Loucy (cell line): Measurements from ENCODE around the gene CCDC93.

ENCODE experiments used
- H2AFZ ChIP-seq: fragments of 200-600 bp; sonication (generic); 2 replicates; pipeline ENCODE4 v1.6.0; 2016; ENCODE audit warnings: antibody characterized with exemption, mild to moderate bottlenecking, low read length, moderate library complexity
- H3F3A ChIP-seq: fragments of 200-600 bp; 2 replicates; pipeline ENCODE4 v1.6.0; 2016; ENCODE audit warnings: antibody characterized with exemption, low read depth, mild to moderate bottlenecking
- H3K27me3 ChIP-seq: fragments of 200-600 bp; sonication (generic); 2 replicates; pipeline ENCODE4 v1.6.1; 2014; ENCODE audit warnings: low read length, mild to moderate bottlenecking; ENCODE audit not compliant: insufficient read depth, poor library complexity, severe bottlenecking
- H3K36me3 ChIP-seq: fragments of 200-600 bp; sonication (generic); 2 replicates; pipeline ENCODE4 v1.6.1; 2016; ENCODE audit warnings: low read length; ENCODE audit not compliant: insufficient read depth
- H3K4me1 ChIP-seq: fragments of 200-600 bp; sonication (generic); 2 replicates; pipeline ENCODE4 v1.5.1; 2014; ENCODE audit warnings: low read length, mild to moderate bottlenecking; ENCODE audit not compliant: insufficient read depth, poor library complexity, severe bottlenecking
- H3K4me2 ChIP-seq: fragments of 200-600 bp; sonication (generic); 2 replicates; pipeline ENCODE4 v1.6.0; 2014; ENCODE audit warnings: antibody characterized with exemption, low read length, low read depth, mild to moderate bottlenecking; ENCODE audit not compliant: poor library complexity, severe bottlenecking
- H3K4me3 ChIP-seq: fragments of 200-600 bp; sonication (generic); 2 replicates; pipeline ENCODE4 v1.5.1; 2014; ENCODE audit warnings: low read length, mild to moderate bottlenecking, mixed read lengths; ENCODE audit not compliant: poor library complexity, severe bottlenecking
- H3K79me2 ChIP-seq: fragments of 200-600 bp; sonication (generic); 2 replicates; pipeline ENCODE4 v1.6.1; 2014; ENCODE audit warnings: low read length; ENCODE audit not compliant: insufficient read depth
- H3K9ac ChIP-seq: fragments of 200-600 bp; sonication (generic); 2 replicates; pipeline ENCODE4 v1.6.0; 2014; ENCODE audit warnings: mild to moderate bottlenecking, low read depth, low read length, moderate library complexity; ENCODE audit not compliant: poor library complexity, severe bottlenecking
- H3K9me2 ChIP-seq: fragments of 200-600 bp; sonication (generic); replicated peaks from 2 replicates; pipeline ENCODE4 v1.6.1; 2016; ENCODE audit warnings: low read depth, low read length, mixed read lengths
- H3K9me3 ChIP-seq: fragments of 200-600 bp; sonication (generic); 2 replicates; pipeline ENCODE4 v1.6.1; 2014; ENCODE audit warnings: mild to moderate bottlenecking, antibody characterized with exemption, low read length, low read depth; ENCODE audit not compliant: insufficient read depth
- H4K20me1 ChIP-seq: fragments of 200-600 bp; sonication (generic); 2 replicates; pipeline ENCODE4 v1.6.0; 2014; ENCODE audit warnings: antibody characterized with exemption, low read length, mild to moderate bottlenecking; ENCODE audit not compliant: insufficient read depth, poor library complexity, severe bottlenecking
- EZH2phosphoT487 ChIP-seq: fragments of 200-600 bp; IDR thresholded peaks from 2 replicates; pipeline ENCODE4 v1.6.1; 2018; ENCODE audit warnings: antibody characterized with exemption, mild to moderate bottlenecking, moderate library complexity, borderline replicate concordance
- TF ChIP-seq, protein P1 (sequence below): fragments of 200-600 bp; sonication (generic); conservative IDR thresholded peaks from 2 replicates; pipeline ENCODE4 v1.5.1; 2014; ENCODE audit warnings: mild to moderate bottlenecking, antibody characterized with exemption, low read length

Gene CCDC93

DNA sequence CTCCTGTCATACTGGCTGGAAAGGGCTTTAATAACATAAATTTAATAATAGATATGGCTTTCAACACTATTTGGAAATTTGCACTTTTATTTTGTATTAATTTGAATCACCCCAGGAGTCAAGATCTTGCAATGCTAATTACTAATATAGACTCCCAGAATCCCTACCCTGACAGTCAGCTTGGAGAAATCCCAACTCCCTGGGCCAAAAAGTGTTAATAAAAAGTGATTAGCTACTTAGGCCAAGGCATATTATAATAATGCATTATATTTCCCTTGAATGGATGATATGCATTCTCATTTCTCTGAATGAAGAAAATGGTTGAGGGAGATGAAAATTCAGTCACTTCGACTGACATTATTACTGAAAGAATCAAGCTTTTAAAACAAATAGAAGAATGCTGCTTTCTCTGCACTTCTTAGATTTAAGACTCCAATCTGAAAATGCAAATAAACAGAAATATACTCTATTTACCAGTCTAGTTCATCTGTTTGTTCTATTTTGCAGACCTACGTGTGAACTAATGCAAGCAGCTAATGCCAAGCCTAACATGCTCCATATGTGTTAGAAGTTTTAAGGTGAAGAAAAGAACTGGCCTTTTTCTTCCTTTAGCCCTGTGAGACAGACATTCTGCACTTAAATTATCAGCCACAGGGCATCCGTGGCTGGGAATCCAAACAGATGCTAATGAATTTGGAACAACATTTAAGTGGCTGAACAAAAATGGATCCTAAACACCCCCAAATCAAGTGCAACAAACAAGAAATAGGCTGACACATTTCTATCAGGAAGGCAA, 40.5 kb upstream of the CCDC93 start:
- Histone ChIP-seq H3K36me3 (no peaks in the 10 kb centered on the region), H3K9me3 (no peaks in the 10 kb centered on the region), H3K9ac (no peak overlapping the region), H4K20me1 (no peaks in the 10 kb centered on the region), H3K4me2 (no peak overlapping the region), H3K27me3 (no peaks in the 10 kb centered on the region), H3K9me2 (no peaks in the 10 kb centered on the region), H3K4me3 (no peak overlapping the region), H3K4me1 (peaks cover 29% of the 10 kb centered on the region), H3K79me2 (no peaks in the 10 kb centered on the region), H3F3A (peaks cover 3% of the 10 kb centered on the region; the same call in 1 of the 2 replicates), H2AFZ (no peak overlapping the region)
- TF ChIP-seq EZH2phosphoT487 = no peak
- TF ChIP-seq, protein P1, sequence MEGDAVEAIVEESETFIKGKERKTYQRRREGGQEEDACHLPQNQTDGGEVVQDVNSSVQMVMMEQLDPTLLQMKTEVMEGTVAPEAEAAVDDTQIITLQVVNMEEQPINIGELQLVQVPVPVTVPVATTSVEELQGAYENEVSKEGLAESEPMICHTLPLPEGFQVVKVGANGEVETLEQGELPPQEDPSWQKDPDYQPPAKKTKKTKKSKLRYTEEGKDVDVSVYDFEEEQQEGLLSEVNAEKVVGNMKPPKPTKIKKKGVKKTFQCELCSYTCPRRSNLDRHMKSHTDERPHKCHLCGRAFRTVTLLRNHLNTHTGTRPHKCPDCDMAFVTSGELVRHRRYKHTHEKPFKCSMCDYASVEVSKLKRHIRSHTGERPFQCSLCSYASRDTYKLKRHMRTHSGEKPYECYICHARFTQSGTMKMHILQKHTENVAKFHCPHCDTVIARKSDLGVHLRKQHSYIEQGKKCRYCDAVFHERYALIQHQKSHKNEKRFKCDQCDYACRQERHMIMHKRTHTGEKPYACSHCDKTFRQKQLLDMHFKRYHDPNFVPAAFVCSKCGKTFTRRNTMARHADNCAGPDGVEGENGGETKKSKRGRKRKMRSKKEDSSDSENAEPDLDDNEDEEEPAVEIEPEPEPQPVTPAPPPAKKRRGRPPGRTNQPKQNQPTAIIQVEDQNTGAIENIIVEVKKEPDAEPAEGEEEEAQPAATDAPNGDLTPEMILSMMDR = no peak

- no peaks in the 10 kb centered on the region for H4K20me1 ChIP-seq
- H3K4me2 ChIP-seq = no peak overlapping the region
- H3K36me3 ChIP-seq = no peaks in the 10 kb centered on the region
- no peaks in the 10 kb centered on the region for H3K79me2 ChIP-seq
- no peaks in the 10 kb centered on the region for H3K27me3 ChIP-seq
- H3K4me3 ChIP-seq = no peak overlapping the region
- H2AFZ ChIP-seq = no peak overlapping the region
- H3F3A ChIP-seq = peaks cover 3% of the 10 kb centered on the region; the same call in 1 of the 2 replicates
- no peak overlapping the region for H3K9ac ChIP-seq
- H3K9me2 ChIP-seq = no peaks in the 10 kb centered on the region
- H3K9me3 ChIP-seq = no peaks in the 10 kb centered on the region
- TF ChIP-seq, protein P1 = no peak
- no peak for TF ChIP-seq EZH2phosphoT487
- peaks cover 33% of the 10 kb centered on the region for H3K4me1 ChIP-seq
Observed at GRCh38 chr2:118053681-118054080, 39.8 kb upstream of the CCDC93 start.

DNA sequence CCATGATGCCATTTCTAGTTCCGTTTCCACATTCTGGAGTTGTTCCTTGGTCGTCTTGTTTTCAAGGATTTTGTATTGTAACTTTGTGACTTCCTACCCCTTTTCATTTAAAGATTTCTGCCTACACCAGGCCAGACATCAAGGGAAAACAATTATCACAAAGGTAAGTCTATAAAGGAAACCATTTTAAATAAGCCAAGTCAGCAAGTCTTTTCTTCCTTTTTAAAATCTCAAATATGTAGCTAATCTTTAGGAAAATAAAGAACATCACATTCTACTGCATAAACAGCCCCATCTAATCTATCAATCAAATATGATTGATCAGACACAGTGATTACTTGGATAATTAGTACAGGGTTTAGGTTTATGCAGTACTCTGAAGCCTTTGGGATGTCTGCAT, 38.6 kb upstream of the CCDC93 start:
- Histone ChIP-seq H3K27me3 (no peaks in the 10 kb centered on the region), H3K4me3 (no peak overlapping the region), H3K4me1 (peaks cover 45% of the 10 kb centered on the region), H3F3A (peaks cover 3% of the 10 kb centered on the region; the same call in 1 of the 2 replicates), H3K36me3 (no peaks in the 10 kb centered on the region), H3K4me2 (no peak overlapping the region), H3K9me3 (no peaks in the 10 kb centered on the region), H3K9ac (no peak overlapping the region), H3K79me2 (no peaks in the 10 kb centered on the region), H2AFZ (no peak overlapping the region), H3K9me2 (no peaks in the 10 kb centered on the region), H4K20me1 (no peaks in the 10 kb centered on the region)
- no peak for TF ChIP-seq EZH2phosphoT487
- TF ChIP-seq, protein P1 = no peak
